HEK293 (cell line): ENCODE measurements around the gene THSD7A.

Experiments
- CTCF ChIA-PET: fragments of 350-600 bp; formaldehyde crosslinking; extraction: SDS; loops from one replicate; lab custom pipeline; 2021; ENCODE audit warnings: antibody characterized with exemption; lab: Yijun Ruan, JAX
- POLR2A ChIA-PET: fragments of 300-600 bp; formaldehyde crosslinking; extraction: SDS; loops from one replicate; lab custom pipeline; 2020; ENCODE audit warnings: antibody characterized with exemption, inconsistent platforms; lab: Yijun Ruan, JAX
- H3K27ac ChIP-seq: fragments of 200-500 bp; sonication (Bioruptor generic); 2 replicates; pipeline ENCODE4 v1.5.1; 2014; ENCODE audit warnings: low read depth, low read length, control low read depth, inconsistent platforms; ENCODE audit errors: extremely low read depth
- H3K36me3 ChIP-seq, 2 experiments: fragments of 200-500 bp in 1 of 2; sonication (Bioruptor generic) in 1 of 2; 1 replicate in 1 of 2; 2 replicates in 1 of 2; pipeline ENCODE4 v1.5.1; 2014 to 2017; ENCODE audit warnings: inconsistent platforms in 2 of 2, low read length in 2 of 2; ENCODE audit not compliant: control insufficient read depth in 2 of 2, insufficient read depth in 1 of 2
- H3K4me1 ChIP-seq: fragments of 200-500 bp; sonication (Bioruptor generic); 2 replicates; pipeline ENCODE4 v1.5.1; 2014; ENCODE audit warnings: mild to moderate bottlenecking, low read length, inconsistent platforms; ENCODE audit not compliant: control insufficient read depth, insufficient read depth
- H3K4me3 ChIP-seq: 2 replicates; pipeline ENCODE4 v1.5.1; 2011; ENCODE audit warnings: low read depth, mild to moderate bottlenecking, control low read depth, low read length, moderate library complexity
- H3K9me3 ChIP-seq: fragments of 200-500 bp; sonication (Bioruptor generic); 2 replicates; pipeline ENCODE4 v1.5.1; 2014; ENCODE audit warnings: low read depth, low read length, inconsistent platforms; ENCODE audit not compliant: control insufficient read depth, insufficient read depth
- CTCF ChIP-seq: fragments of 450-650 bp; formaldehyde crosslinking; IDR thresholded peaks from 2 replicates; pipeline ENCODE4 v1.5.1; 2016; ENCODE audit warnings: missing biosample characterization, missing genetic modification characterization
- EGR2 ChIP-seq: fragments of 450-650 bp; formaldehyde crosslinking; IDR thresholded peaks from 2 replicates; pipeline ENCODE4 v1.5.1; 2016; ENCODE audit warnings: low read depth, missing biosample characterization, missing genetic modification characterization
- GLIS1 ChIP-seq: fragments of 450-650 bp; formaldehyde crosslinking; IDR thresholded peaks from 2 replicates; pipeline ENCODE4 v1.5.1; 2016; ENCODE audit warnings: missing biosample characterization, missing genetic modification characterization
- KLF9 ChIP-seq: fragments of 450-650 bp; formaldehyde crosslinking; IDR thresholded peaks from 2 replicates; pipeline ENCODE4 v1.5.1; 2016; ENCODE audit warnings: missing biosample characterization, missing genetic modification characterization, low read depth
- PATZ1 ChIP-seq: fragments of 450-650 bp; formaldehyde crosslinking; IDR thresholded peaks from 2 replicates; pipeline ENCODE4 v1.5.1; 2016; ENCODE audit warnings: missing biosample characterization, missing genetic modification characterization
- PRDM1 ChIP-seq: fragments of 450-650 bp; formaldehyde crosslinking; IDR thresholded peaks from 2 replicates; pipeline ENCODE4; 2016; ENCODE audit warnings: missing biosample characterization, missing genetic modification characterization
- SP7 ChIP-seq: fragments of 450-650 bp; formaldehyde crosslinking; IDR thresholded peaks from 2 replicates; pipeline ENCODE4 v1.5.1; 2016; ENCODE audit warnings: missing biosample characterization, missing genetic modification characterization
- TRIM28 ChIP-seq: IDR thresholded peaks from 2 replicates; pipeline ENCODE4 v1.6.1; 2011; ENCODE audit warnings: low read length, control low read depth, borderline replicate concordance
- YY1 ChIP-seq: fragments of 450-650 bp; formaldehyde crosslinking; IDR thresholded peaks from 2 replicates; pipeline ENCODE4 v1.5.1; 2018; ENCODE audit warnings: missing biosample characterization, missing genetic modification characterization
- ZBTB44 ChIP-seq: fragments of 450-650 bp; IDR thresholded peaks from 2 replicates; pipeline ENCODE4 v1.5.1; 2018; ENCODE audit warnings: missing biosample characterization, mild to moderate bottlenecking, missing genetic modification characterization
- ZBTB8A ChIP-seq: fragments of 450-650 bp; formaldehyde crosslinking; IDR thresholded peaks from 2 replicates; pipeline ENCODE4 v1.5.1; 2016; ENCODE audit warnings: missing biosample characterization, missing genetic modification characterization
- ZFHX2 ChIP-seq: fragments of 450-650 bp; formaldehyde crosslinking; conservative IDR thresholded peaks from 2 replicates; pipeline ENCODE4 v1.5.1; 2016; ENCODE audit warnings: missing biosample characterization, missing genetic modification characterization
- ZIC2 ChIP-seq: fragments of 450-650 bp; formaldehyde crosslinking; IDR thresholded peaks from 2 replicates; pipeline ENCODE4 v1.5.1; 2016; ENCODE audit warnings: missing biosample characterization, missing genetic modification characterization
- ZNF155 ChIP-seq: fragments of 450-650 bp; formaldehyde crosslinking; IDR thresholded peaks from 2 replicates; pipeline ENCODE4 v1.5.1; 2016; ENCODE audit warnings: missing biosample characterization, missing genetic modification characterization
- ZNF169 ChIP-seq: fragments of 450-650 bp; formaldehyde crosslinking; IDR thresholded peaks from 2 replicates; pipeline ENCODE4 v1.5.1; 2016; ENCODE audit warnings: missing biosample characterization, missing genetic modification characterization
- ZNF175 ChIP-seq: fragments of 450-650 bp; formaldehyde crosslinking; IDR thresholded peaks from 2 replicates; pipeline ENCODE4 v1.5.1; 2016; ENCODE audit warnings: missing biosample characterization, missing genetic modification characterization
- ZNF202 ChIP-seq: fragments of 450-650 bp; formaldehyde crosslinking; IDR thresholded peaks from 2 replicates; pipeline ENCODE4 v1.5.1; 2016; ENCODE audit warnings: missing biosample characterization, missing genetic modification characterization, borderline replicate concordance
- ZNF335 ChIP-seq: fragments of 450-650 bp; formaldehyde crosslinking; conservative IDR thresholded peaks from 2 replicates; pipeline ENCODE4 v1.5.1; 2016; ENCODE audit warnings: missing biosample characterization, missing genetic modification characterization
- ZNF341 ChIP-seq: fragments of 450-650 bp; formaldehyde crosslinking; IDR thresholded peaks from 2 replicates; pipeline ENCODE4; 2016; ENCODE audit warnings: low read depth, missing biosample characterization, missing genetic modification characterization
- ZNF449 ChIP-seq: fragments of 450-650 bp; formaldehyde crosslinking; IDR thresholded peaks from 2 replicates; pipeline ENCODE4 v1.5.1; 2017; ENCODE audit warnings: missing biosample characterization, mild to moderate bottlenecking, missing genetic modification characterization, moderate library complexity
- ZNF629 ChIP-seq: fragments of 450-650 bp; formaldehyde crosslinking; IDR thresholded peaks from 2 replicates; pipeline ENCODE4 v1.5.1; 2017; ENCODE audit warnings: missing biosample characterization, missing genetic modification characterization
- ZNF658 ChIP-seq: fragments of 450-650 bp; formaldehyde crosslinking; IDR thresholded peaks from 2 replicates; pipeline ENCODE4; 2016; ENCODE audit warnings: missing biosample characterization, missing genetic modification characterization
- ZNF837 ChIP-seq: fragments of 450-650 bp; formaldehyde crosslinking; IDR thresholded peaks from 2 replicates; pipeline ENCODE4 v1.5.1; 2016; ENCODE audit warnings: missing biosample characterization, missing genetic modification characterization
- ZSCAN23 ChIP-seq: fragments of 450-650 bp; formaldehyde crosslinking; IDR thresholded peaks from 2 replicates; pipeline ENCODE4 v1.5.1; 2016; ENCODE audit warnings: missing biosample characterization, missing genetic modification characterization
- ZSCAN30 ChIP-seq: fragments of 450-650 bp; IDR thresholded peaks from 2 replicates; pipeline ENCODE4 v1.5.1; 2018; ENCODE audit warnings: missing biosample characterization, mild to moderate bottlenecking, missing genetic modification characterization, moderate library complexity

The THSD7A gene

GRCh38 chr7:11831736-11832495 lies at the start of gene THSD7A:
THSD7A (minus strand) TSS chr7:11832198; CDS start chr7:11831946, 252 bp downstream.
- ChIA-PET CTCF (interaction anchor here (1.3 kb wide), 1 partner anchor 626 kb away, joined by 4 read pairs; no protein-coding TSS in a partner anchor), POLR2A (no interaction called here)
- H3K9me3 ChIP-seq: no peaks in the 10 kb centered on the region
- no peaks in the 10 kb centered on the region for H3K36me3 ChIP-seq
- peak within 1 kb of the TSS; percentile 58; the same call in 1 of the 2 replicates for H3K27ac ChIP-seq
- peak within 1 kb of the TSS; percentile 58 for H3K4me3 ChIP-seq
- peaks cover 2% of the 10 kb centered on the region for H3K4me1 ChIP-seq
- TF ChIP-seq ZNF341: peak; percentile 72
- peak; percentile 33; the same call in 1 of the 2 replicates for TF ChIP-seq YY1 (tag by site-specific recombination)
- peak; percentile 54 for TF ChIP-seq ZBTB8A (tag by site-specific recombination)
- no peak for TF ChIP-seq ZNF175 (tag by site-specific recombination)
- TF ChIP-seq ZNF629 (tag by site-specific recombination): no peak
- peak; percentile 27; the same call in 1 of the 2 replicates for TF ChIP-seq ZNF335 (tag by site-specific recombination)
- TF ChIP-seq EGR2: peak; percentile 63; the same call in 1 of the 2 replicates
- TF ChIP-seq ZSCAN30 (tag by site-specific recombination): 0 out of 2 replicates have a peak, but pooled peaks have one; percentile 20
- TF ChIP-seq ZIC2 (tag by site-specific recombination): peak; percentile 16; the same call in 1 of the 2 replicates
- TF ChIP-seq ZNF202: peak; percentile 84; the same call in 1 of the 2 replicates
- no peak for TF ChIP-seq ZNF658 (tag by site-specific recombination)
- TF ChIP-seq PATZ1 (tag by site-specific recombination): peak; percentile 55
- 0 out of 2 replicates have a peak, but pooled peaks have one; percentile 20 for TF ChIP-seq CTCF
- TF ChIP-seq ZNF449 (tag by site-specific recombination): no peak
- TF ChIP-seq TRIM28: peak; percentile 49; the same call in 1 of the 2 replicates
- no peak for TF ChIP-seq ZNF155 (tag by site-specific recombination)
- no peak for TF ChIP-seq PRDM1 (tag by site-specific recombination)
- TF ChIP-seq ZSCAN23 (tag by site-specific recombination): no peak
- peak; percentile 71 for TF ChIP-seq ZFHX2 (tag by site-specific recombination)
- peak; percentile 83 for TF ChIP-seq ZBTB44
- no peak for TF ChIP-seq ZNF837
- 0 out of 2 replicates have a peak, but pooled peaks have one; percentile 16 for TF ChIP-seq KLF9 (tag by site-specific recombination)
- TF ChIP-seq ZNF169: no peak
- no peak for TF ChIP-seq SP7
- 0 out of 2 replicates have a peak, but pooled peaks have one; percentile 19 for TF ChIP-seq GLIS1 (tag by site-specific recombination)
